Measurements from ENCODE around the gene TRIO.

DNA sequence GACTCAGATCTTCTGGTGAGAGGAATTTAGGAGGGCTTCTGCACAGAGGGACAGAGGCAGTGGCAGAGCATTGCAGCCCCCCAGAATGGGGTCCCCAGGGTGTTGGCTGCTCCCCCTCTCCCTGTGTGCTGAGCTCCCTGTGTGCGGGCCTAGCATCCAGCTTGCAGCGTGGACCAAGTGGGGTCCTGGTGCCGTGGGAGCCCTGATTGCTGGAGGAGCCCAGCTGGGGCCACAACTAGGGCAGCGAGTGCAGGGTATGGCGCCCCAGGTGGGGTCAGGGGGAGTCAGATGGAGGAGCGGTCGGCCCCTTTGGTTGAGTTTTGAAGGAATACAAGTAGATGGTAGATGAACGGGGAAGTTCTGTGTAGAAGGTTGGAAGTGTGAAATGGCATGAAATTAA lies 66.7 kb downstream of the TRIO start:
- no peak for TF ChIP-seq CHD2 (IDR thresholded peaks at IDR 0.05; ENCODE audit: borderline replicate concordance, low read depth, low read length)
- TF ChIP-seq, protein P1, sequence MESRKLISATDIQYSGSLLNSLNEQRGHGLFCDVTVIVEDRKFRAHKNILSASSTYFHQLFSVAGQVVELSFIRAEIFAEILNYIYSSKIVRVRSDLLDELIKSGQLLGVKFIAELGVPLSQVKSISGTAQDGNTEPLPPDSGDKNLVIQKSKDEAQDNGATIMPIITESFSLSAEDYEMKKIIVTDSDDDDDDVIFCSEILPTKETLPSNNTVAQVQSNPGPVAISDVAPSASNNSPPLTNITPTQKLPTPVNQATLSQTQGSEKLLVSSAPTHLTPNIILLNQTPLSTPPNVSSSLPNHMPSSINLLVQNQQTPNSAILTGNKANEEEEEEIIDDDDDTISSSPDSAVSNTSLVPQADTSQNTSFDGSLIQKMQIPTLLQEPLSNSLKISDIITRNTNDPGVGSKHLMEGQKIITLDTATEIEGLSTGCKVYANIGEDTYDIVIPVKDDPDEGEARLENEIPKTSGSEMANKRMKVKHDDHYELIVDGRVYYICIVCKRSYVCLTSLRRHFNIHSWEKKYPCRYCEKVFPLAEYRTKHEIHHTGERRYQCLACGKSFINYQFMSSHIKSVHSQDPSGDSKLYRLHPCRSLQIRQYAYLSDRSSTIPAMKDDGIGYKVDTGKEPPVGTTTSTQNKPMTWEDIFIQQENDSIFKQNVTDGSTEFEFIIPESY (IDR thresholded peaks at IDR 0.05): no peak
- TF ChIP-seq, protein P2, sequence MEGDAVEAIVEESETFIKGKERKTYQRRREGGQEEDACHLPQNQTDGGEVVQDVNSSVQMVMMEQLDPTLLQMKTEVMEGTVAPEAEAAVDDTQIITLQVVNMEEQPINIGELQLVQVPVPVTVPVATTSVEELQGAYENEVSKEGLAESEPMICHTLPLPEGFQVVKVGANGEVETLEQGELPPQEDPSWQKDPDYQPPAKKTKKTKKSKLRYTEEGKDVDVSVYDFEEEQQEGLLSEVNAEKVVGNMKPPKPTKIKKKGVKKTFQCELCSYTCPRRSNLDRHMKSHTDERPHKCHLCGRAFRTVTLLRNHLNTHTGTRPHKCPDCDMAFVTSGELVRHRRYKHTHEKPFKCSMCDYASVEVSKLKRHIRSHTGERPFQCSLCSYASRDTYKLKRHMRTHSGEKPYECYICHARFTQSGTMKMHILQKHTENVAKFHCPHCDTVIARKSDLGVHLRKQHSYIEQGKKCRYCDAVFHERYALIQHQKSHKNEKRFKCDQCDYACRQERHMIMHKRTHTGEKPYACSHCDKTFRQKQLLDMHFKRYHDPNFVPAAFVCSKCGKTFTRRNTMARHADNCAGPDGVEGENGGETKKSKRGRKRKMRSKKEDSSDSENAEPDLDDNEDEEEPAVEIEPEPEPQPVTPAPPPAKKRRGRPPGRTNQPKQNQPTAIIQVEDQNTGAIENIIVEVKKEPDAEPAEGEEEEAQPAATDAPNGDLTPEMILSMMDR (IDR thresholded peaks at IDR 0.05 in 2 of 3, conservative IDR thresholded peaks at IDR 0.05 in 1 of 3; ENCODE audit: control insufficient read depth in 2 of 3, extremely low read depth in 1 of 3, insufficient read depth in 1 of 3, low read depth in 3 of 3, low read length in 3 of 3): no peak
- TF ChIP-seq SRF (IDR thresholded peaks at IDR 0.05; ENCODE audit: low read depth in 2 of 2, low read length in 2 of 2): no peak
- TF ChIP-seq RAD21 (IDR thresholded peaks at IDR 0.05; ENCODE audit: insufficient read depth, low read depth, low read length): no peak
- no peak for TF ChIP-seq POLR2A (IDR thresholded peaks at IDR 0.05; ENCODE audit: low read depth, low read length)
- TF ChIP-seq MXI1 (IDR thresholded peaks at IDR 0.05; ENCODE audit: low read depth, low read length): no peak
